GM21381 (cell line): ENCODE measurements around the gene IGSF9B.

Experiments
- ATAC-seq: cut with Tn5 transposase; IDR thresholded peaks from one replicate; pipeline ENCODE4 v1.9.1; 2021; ENCODE audit warnings: mild to moderate bottlenecking, moderate library complexity; ENCODE audit not compliant: unreplicated experiment

IGSF9B gene

DNA sequence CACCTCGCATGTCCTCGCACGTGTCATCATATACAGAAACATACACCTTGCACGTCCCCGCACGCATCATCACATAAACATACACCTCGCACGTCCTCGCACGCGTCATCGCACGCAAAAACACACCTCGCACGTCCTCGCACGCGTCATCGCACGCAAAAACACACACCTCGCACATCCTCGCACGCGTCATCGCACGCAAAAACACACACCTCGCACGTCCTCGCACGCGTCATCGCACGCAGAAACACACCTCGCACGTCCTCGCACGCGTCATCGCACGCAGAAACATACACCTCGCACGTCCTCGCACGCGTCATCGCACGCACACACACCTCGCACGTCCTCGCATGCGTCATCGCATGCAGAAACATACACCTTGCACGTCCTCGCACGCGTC lies 16.7 kb downstream of the IGSF9B start:
- ATAC-seq: no peak

DNA sequence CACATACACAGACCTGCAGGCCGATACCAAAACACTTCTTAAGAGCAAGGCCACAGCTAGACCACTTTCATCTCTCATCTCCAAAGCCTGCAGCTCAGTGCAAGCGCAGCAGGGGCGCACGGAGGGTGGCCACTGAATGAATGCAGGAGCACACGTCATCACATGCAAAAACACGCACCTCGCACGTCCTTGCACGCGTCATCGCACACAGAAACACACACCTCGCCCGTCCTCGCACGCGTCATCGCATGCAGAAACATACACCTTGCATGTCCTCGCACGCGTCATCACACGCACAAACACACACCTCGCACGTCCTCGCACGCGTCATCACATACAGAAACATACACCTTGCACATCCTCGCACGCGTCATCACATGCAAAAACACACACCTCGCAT lies 17.2 kb downstream of the IGSF9B start:
- ATAC-seq: no peak

DNA sequence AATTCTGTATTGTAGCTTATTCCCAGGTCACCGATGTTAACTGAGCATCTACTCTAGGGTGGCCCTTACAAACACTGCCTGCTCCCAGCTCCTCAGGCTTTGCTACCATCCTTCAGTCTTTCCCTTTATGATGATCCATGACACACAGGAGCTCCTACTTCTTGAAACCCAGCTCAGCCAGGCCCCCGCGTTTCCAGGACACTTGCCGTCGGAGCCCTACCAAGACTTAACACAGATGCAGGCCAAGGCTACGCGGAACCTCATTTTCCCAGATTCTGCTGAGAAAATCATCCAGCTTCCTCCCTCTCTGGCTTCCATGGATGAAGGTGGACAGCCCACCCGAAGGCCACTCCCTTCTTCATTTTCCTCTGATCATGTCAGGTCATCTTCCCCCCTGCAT lies 18.6 kb downstream of the IGSF9B start:
- no peak for ATAC-seq

DNA sequence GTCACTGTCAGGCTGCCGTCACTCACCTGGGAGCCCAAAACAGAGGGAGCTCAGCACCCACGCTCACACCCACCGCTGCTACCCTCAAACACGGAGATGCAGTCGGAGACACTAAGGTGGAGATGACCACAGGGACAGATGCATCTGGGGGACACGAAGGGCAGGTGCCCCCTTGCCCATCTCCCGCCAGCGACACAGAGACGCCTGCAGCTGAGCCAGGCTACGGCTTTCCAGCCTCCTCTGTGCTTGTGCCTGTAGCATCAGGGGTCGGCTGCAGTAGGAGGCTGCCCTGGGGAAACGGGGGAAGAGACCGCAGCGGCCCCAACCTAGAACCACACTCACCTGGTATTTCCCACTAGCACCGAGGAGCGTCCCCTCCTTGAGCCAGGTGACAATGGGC lies 19.3 kb downstream of the IGSF9B start:
- ATAC-seq: no peak

DNA sequence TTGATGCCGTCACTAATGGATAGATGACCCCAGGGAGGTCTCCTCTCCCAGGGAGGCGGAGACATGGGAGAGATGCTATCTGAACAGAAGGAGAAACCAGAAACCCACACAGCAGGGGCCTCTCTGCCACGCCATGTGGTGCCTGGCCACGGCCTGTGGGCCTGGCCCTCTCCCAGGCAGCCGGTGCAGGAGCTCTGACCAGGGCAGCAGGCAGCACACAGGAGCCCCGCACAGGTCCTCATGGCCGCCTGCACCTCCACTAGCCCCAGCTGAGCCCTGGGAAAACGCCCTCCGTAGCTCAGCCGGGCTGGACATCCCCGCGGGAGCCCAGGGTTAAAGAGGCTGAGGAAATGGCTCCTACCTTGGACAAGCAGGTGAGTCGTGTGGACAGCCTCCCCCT lies 19.8 kb downstream of the IGSF9B start:
- no peak for ATAC-seq

DNA sequence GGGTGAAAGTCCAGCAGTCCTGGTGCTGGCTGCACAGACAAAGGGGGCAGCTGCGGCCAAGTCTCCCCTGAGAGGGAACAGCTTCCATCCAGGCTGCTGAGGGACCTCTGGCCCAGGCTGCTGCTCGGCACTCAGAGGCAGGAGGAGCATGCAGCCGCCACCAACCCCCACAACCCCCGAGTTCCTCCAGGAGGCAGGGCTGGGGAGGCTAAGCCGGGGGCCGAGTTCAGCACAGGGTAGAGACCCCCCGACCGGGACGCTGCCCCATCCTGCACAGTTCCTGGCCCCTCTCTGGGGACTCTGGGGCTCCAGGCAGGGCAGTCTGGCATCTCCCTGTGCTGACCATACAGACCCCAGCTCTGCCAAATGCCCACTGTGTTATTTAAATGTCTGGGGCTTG lies 20.2 kb downstream of the IGSF9B start:
- ATAC-seq: no peak

DNA sequence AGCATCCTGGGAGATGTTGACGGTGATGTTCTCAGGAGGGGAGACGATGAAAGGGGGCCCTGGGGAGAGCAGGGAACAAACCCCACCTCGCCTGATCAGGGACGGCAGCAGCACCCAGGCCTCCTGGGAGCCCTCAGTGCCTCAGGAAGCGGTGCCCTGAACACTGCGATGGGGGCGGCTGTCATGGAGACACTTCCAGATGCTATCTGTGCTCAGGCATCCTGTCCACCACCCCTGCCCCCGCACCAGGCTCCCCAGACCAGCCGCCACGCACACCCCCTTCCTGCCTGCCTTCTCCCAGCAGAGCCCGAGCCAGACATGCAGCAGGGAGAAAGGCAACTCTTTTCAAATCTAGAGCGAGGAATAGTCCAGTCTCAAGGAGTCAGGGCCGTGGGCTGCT lies 20.6 kb downstream of the IGSF9B start:
- no peak for ATAC-seq

DNA sequence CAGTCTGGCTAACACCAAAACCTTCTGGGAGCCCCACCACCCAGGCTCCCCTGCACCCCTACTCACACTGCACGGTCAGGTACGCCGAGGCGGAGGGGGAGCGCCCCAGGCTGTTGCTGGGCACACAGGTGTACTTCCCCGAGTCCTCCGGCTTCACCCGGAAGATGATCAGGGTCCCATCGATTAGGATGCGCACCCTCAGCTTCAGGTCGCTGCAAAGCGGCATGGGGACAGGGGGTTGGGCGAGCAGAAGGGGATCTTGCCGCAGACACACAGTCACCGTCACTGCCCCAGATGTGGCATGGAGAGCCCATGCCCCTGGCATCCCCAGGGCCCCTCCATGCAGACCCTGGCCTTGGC lies 21.2 kb downstream of the IGSF9B start:
- no peak for ATAC-seq

DNA sequence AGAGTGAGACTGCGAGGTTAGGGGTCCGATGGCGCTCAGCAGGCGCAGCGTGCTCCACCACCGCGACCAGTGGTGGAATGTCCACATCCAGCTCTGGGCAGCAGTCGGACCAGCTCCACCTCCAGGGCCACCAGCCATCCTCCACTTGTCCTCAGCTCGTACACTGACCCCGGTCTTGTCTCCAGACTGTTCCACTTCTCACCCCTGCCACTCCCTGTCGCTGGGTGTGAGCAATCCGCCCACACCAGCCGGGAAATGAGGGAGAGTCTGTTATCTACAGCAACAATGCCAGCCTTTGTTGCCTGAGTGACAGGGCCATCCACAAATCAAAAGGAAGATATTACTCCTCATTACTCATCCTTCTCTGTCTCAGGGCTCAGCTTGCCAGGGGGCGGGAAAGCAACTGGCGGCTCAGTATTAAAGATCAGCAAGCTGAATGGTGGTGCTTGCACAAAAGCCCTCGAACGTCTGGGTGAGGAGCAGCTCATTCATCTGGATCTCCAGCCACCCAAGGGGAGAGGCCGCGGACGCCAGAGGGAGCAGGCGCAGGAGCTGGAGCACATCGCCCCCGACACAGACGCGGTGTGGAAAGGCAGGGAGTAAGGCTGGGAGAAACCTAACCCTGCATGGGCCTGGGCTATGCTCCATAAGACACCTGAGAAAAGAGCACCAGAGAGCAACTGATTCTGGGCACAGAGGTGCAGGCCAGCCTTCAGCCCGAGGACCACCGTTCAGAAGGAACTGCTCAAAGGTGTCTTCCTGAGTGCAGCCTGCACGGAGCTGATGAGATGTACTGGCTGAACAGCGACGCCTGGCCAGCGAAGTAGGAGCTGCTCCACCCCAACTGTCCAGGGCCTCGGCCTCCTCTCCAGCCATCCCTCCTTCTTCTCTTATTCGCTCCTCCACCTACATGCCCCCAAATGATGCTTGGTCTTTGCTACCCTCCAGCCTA lies 21.9 kb downstream of the IGSF9B start:
- no peak for ATAC-seq

DNA sequence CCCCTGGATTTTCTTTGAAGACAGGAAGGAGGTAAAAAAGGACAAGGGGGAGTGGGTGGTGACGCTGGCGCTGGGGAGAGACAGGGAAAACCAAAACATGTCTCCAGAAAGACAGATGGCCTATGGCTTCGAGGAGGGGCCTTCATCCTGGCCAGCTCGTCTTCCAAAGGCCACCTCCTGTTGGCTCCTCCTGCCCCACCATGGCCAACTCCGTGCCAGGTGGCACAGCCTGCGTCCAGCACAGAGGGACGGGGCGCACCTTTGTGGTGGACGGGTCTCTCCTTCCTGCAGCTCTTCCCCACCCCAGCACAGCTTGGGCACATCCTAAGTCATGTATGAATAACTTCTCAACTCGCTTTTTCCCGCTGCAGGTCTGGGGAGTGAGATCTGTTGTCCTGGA lies 22.7 kb downstream of the IGSF9B start:
- ATAC-seq: no peak

DNA sequence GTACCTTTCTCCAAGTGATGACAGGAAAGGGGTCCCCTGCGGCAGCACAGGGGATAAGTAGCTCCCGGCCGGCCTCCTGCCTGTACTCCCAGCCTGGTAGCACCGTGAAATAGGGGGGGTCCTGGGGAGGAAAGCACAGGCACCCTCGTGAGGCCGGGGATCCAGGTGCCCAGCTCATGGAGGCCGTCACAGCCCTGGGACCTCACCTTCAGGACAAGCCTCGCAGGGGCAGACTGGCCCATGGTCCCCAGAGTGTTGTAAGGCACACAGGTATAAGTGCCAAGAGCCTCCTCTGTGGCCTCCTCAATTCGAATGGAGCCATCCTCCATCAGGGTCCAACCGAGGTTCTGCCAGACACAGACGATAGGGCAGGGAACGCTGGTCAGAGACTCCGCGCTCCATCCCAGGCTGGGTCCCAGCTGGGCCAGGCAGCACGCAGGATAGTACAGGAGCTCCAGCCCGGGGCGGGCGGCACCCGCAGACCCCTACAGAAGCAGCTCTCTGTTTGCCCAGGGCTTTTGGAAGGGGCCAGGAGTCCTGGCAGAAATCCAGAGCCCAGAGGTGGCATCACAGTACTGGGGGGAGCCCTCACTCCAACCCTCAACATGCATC lies 25.2 kb downstream of the IGSF9B start:
- ATAC-seq: no peak

DNA sequence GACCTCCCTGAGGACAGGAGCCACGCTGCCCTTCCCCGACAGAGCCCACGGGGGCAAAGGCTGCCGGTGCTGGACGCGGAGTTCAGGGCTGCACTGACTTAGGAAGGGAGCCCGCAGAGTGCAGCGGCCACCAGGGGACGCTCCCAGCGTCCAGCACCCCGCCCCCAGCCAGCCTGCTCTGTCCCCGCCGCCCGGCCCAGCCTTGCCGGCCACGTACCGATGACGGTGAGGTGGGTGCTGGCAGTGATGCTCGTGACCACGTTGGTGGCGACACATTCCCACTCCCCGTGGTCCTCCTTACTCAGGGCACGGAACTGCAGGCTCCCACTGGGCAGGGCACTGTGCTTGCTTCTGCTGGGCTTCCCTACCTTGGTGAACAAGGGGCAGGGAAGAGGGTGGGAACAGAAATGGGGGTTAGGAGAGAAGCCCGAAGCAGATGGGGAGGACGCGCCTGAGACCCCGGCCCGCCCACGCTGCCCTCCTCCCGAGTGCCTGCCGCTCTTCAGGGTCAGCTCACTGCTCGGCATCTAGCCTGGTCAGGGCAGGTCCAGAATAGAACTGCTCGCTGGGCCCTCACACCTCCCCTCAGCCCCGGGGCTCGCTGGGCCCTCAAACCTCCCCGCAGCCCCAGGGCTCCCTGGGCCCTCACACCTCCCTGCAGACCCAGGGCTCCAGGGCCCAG lies 25.9 kb downstream of the IGSF9B start:
- ATAC-seq: no peak

DNA sequence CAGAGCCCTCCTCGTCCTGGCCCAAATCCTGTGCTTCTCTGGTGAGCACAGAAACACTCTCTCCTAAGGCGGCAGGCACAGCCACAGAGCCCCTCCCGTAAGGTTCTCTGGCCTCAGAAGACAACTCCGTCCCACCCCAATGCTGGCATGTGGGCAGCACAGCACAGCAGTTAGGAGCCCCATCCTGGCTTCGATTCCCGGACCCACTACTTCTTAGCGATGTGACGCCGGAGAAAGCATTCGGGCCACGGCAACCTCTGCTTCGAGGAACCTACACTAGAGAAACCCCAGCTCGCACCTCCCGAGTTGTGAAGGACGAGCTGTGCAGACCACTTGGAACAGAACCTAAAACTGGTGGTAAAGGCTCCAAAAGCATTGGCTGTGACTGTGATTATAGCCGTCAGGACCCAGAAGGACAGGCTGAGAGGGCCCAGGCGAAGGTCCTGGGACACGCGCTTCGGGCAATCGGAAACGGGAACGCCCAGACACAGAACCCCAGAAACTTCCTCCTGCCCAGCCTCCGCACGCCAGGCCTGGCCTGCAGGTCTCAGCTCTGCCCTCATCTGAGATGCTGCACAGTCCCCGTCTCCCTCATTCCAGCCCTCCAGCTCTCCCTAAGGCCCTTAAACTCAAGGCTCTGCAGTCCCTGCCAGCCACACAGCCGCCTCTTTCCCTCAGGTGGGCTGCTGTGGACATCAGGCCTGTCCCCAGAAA lies 26.6 kb downstream of the IGSF9B start:
- no peak for ATAC-seq

DNA sequence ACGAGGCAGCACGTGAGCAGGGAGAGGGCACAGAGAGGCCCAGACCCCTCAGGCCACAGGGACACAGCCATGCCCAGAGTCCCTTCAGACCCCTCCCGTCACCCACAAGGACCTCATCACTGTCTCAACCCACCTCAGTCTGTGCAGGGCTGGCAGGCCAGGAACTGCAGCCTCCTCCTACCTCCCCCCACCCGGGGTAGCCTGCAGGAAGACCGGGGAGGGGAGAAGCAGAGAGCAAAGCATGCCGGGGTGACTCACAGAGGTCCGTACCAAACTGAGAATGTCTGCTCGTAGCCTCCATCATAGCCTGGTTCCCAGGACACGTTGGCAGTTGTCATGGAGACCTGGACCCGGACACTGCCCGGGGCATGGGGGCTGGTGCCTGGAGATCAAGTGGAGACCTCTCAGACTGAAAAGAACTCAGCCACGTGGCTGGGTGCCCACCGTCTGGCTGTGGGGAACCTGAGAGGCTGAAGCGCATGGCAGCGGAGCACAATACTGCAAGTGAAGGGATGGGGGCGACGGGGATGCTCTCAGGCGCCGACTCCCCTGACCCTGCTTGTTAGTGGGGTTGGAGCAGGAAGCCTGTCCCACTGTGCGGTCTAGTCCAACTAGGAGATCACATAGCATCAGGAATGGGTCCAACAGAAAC lies 27.2 kb downstream of the IGSF9B start:
- no peak for ATAC-seq

DNA sequence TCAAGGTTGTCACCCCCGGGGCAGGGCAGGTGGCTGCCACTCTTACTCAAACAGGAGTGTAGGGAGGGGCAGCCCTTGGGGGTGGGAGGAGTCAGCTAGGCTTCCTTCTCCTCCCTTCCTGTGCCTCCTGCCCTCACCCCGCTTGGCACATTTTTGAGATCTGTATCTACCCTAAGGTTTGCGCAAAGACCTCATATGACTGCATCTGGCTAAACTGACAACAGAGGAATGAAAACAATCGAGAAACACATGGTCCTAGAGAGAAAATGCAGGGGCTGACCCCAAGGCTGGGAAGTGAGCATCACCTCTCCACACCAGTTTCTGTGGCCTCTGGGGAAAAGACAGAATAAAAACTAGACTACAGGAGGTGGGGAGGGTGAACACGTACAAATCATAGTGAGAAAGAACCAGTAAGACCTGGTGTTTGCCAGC lies 28.1 kb downstream of the IGSF9B start:
- ATAC-seq: no peak

DNA sequence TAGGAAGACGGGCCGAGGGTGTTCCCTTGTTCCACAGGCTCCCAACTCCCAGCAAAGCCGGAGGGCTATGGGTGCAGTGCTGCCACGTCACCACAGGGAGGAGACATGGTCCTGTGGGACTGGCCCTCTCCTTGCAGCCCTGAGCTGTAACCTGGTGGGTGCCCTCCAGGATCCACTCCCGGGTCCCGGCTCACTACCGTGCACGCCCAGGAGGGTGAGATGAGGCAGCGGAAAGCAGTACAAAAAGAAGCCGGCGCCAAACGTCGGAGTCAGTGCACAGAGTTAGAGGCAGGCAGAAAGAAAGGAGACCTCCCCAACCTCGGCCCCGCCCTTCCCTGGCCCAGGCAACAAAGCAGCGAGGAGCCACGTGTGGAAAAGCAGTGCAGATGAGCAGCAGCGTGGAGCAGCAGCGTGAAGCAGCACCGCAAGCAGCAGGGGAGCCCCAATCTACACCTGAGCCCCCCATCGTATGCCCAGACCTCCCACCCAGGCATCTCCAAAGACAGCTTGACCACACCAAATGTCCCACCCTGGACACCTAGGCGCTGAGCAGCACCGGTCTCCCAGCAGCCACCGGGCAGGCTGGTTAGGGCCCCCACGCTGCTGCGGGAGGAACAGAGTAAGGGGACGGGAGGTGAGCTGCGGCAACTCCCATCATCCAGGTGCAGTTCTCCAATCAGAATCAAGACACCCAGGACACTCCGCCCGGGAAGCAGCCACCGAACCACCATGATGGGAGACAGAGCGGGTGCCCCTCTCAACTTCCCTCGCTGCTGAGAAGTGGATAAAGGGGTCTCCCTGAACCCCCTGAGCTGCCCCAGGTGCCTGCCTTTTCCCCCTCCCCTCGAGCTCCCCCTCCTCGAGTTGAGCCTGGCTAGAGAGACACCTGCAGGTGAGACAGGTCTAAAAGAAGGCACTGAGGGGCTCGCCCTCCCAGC lies 28.8 kb downstream of the IGSF9B start:
- peak; percentile 82 for ATAC-seq

DNA sequence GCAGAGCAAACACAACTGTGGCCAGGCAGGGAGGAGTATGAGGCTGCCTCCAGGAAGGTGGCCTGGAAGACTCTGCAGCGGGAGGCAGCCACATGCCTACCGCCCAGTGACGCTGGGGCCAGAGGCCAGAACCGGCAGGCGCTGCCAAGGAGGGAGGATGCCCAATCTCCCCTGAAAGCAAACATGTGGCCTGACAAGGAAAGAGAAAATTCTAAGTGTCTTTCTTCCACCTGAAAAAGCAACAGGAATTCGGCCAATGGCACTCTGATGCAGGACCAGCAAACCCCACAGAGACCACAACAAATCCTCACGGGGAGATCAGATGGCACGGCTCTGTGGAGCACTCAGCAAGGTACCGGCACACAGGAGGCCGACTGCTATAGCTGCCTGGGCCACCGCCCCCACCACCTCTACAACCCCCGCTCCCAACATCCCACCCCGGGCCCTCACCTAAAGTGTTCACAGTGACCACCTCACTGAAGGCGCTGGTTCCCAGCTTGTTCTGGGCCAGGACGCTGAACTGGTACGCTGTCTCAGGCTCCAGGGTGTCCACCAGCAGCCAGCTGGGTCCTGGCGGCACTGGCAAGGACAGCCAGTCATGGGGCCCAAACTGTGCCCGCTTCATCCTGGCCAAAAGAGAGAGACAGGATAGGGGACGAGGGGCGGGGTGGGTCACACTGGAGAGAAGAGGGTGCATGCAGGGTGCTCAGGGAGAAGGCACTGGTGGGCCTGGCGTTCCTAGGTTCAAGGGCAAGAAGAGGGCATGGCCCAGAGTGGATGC lies 30.1 kb downstream of the IGSF9B start:
- no peak for ATAC-seq

DNA sequence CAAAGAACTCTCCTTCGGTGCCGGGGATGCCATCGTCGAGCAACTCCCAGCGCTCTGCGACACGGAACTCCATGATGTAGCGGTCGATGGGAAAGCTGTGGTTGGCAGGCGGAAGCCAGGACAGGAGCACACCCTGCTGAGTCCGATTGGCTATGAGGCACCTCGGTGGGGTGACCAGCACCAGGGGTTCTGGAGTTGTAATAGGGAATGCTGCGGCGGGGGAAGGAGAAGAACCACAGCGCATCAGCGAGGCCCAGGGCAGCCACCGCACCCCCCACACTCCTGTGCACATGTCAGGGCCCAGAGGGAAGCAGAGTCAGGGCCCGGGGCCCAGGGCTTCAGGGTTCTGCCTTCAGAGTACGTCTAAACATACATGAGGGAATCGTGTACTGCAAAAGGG lies 31.0 kb downstream of the IGSF9B start:
- no peak for ATAC-seq

DNA sequence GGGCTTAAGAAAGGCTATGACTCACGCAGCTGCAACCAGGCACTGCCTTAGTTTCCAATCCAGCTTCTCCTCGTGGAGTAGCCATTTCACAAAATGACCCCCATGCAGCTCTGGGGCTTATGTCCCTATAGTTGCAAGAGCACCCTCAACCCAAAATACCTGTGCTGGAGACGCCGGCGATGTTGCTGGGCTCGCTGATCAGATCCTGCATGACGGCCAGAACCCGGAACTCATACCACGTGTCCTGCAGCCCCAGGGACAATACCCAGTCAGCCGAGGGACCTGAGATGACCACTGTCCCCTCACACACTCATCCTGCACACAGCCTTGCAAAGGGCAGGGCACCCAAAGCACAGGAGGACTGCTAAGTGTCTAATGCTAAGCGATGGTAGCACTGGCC lies 32.1 kb downstream of the IGSF9B start:
- no peak for ATAC-seq
